Keratinocyte (primary cell): Measurements from ENCODE around the gene ANKRD60. TPM values are rescaled to one million over a fixed set of nuclear protein-coding genes. Genes with fewer than 3 reads are reported as not detected.

ENCODE experiments used
- DNase-seq: peaks from one replicate; pipeline ENCODE4 v3.0.0-alpha.2; 2011; ENCODE audit warnings: low read depth, missing footprints, low spot score
- FAIRE-seq: peaks from 2 replicates; lab custom pipeline; 2011; peaks lifted over from hg19 to GRCh38; lab: Jason Lieb, UNC
- H2AFZ ChIP-seq: 2 replicates; pipeline ENCODE4 v1.6.0; 2012; ENCODE audit warnings: low read length, control low read depth, inconsistent platforms; ENCODE audit not compliant: control insufficient read depth
- H3K27ac ChIP-seq: 2 replicates; pipeline ENCODE4 v1.5.1; 2011; ENCODE audit warnings: low read length; ENCODE audit not compliant: control insufficient read depth, insufficient read depth
- H3K27me3 ChIP-seq: 3 replicates; pipeline ENCODE4 v1.6.0; 2011; ENCODE audit warnings: low read length; ENCODE audit not compliant: control insufficient read depth, insufficient read depth; ENCODE audit errors: extremely low read depth
- H3K36me3 ChIP-seq, 2 experiments: 2 replicates in 1 of 2; 3 replicates in 1 of 2; pipeline ENCODE4 v1.5.1; 2011; ENCODE audit warnings: low read length in 2 of 2, mild to moderate bottlenecking in 1 of 2; ENCODE audit not compliant: control insufficient read depth in 2 of 2, insufficient read depth in 2 of 2; ENCODE audit errors: extremely low read depth in 1 of 2
- H3K4me1 ChIP-seq: 3 replicates; pipeline ENCODE4 v1.5.1; 2011; ENCODE audit warnings: low read length; ENCODE audit not compliant: control insufficient read depth, insufficient read depth; ENCODE audit errors: extremely low read depth
- H3K4me2 ChIP-seq: 3 replicates; pipeline ENCODE4 v1.6.0; 2011; ENCODE audit warnings: low read depth, low read length; ENCODE audit not compliant: control insufficient read depth, insufficient read depth; ENCODE audit errors: extremely low read depth
- H3K4me3 ChIP-seq, 3 experiments: fragments of 200-600 bp in 1 of 3; sonication (generic) in 1 of 3; 2 replicates in 2 of 3; 3 replicates in 1 of 3; pipeline ENCODE4 v1.5.1; 2011 to 2016; ENCODE audit warnings: low read length in 3 of 3, mild to moderate bottlenecking in 3 of 3, control low read depth in 2 of 3, inconsistent platforms in 1 of 3, low read depth in 1 of 3, mixed read lengths in 1 of 3, mixed run types in 1 of 3, moderate library complexity in 1 of 3; ENCODE audit not compliant: control insufficient read depth in 2 of 3, insufficient read depth in 2 of 3; ENCODE audit errors: extremely low read depth in 1 of 3
- H3K79me2 ChIP-seq: 2 replicates; pipeline ENCODE4 v1.6.0; 2012; ENCODE audit warnings: low read length; ENCODE audit not compliant: control insufficient read depth, insufficient read depth
- H3K9ac ChIP-seq: 3 replicates; pipeline ENCODE4 v1.6.0; 2011; ENCODE audit warnings: low read length; ENCODE audit not compliant: control insufficient read depth, insufficient read depth; ENCODE audit errors: extremely low read depth
- H3K9me1 ChIP-seq: 3 replicates; pipeline ENCODE4 v1.6.0; 2011; ENCODE audit warnings: low read length; ENCODE audit not compliant: control insufficient read depth, insufficient read depth; ENCODE audit errors: extremely low read depth
- H3K9me3 ChIP-seq: 2 replicates; pipeline ENCODE4 v1.5.1; 2012; ENCODE audit warnings: low read depth, low read length; ENCODE audit not compliant: control insufficient read depth
- H4K20me1 ChIP-seq: 3 replicates; pipeline ENCODE4 v1.6.0; 2011; ENCODE audit warnings: low read length; ENCODE audit not compliant: control insufficient read depth, insufficient read depth; ENCODE audit errors: extremely low read depth
- CTCF ChIP-seq, 3 experiments: IDR thresholded peaks in 1 of 3; conservative IDR thresholded peaks in 1 of 3; optimal IDR thresholded peaks in 1 of 3; 2 replicates in 2 of 3; 3 replicates in 1 of 3; pipeline versions ENCODE3 to v1.5.1; 2011; ENCODE audit warnings: low read length in 3 of 3, mild to moderate bottlenecking in 3 of 3, moderate library complexity in 2 of 3, control low read depth in 1 of 3, inconsistent platforms in 1 of 3; ENCODE audit not compliant: insufficient read depth in 2 of 3; ENCODE audit errors: extremely low read depth in 1 of 3
- EZH2 ChIP-seq: IDR thresholded peaks from one replicate; pipeline ENCODE4 v1.6.1; 2012; ENCODE audit warnings: inconsistent platforms, mild to moderate bottlenecking, low read length, moderate library complexity
- dilution Hi-C: fragments of 300-500 bp; cut with MboI; formaldehyde crosslinking; loops from one replicate; pipeline ENCODE4 v1.7.0; 2020; ENCODE audit warnings: low sequenced_read_pairs; ENCODE audit not compliant: extremely low pct_ligation_motif_present
- polyA plus RNA-seq, 5 experiments: library from polyadenylated mRNA; depleted of rRNA in 3 of 5; stranded (reverse) in 3 of 5; stranded (forward) in 1 of 5; unstranded in 1 of 5; fragments of >200 nt; gene quantifications; 1 replicate in 1 of 5; 2 replicates in 3 of 5; 3 replicates in 1 of 5; pipeline versions ENCODE4 v1.2.1 to v1.2.3, GENCODE V29; 2011 to 2012; ENCODE audit warnings: missing spikeins in 2 of 5, low read depth in 1 of 5, low replicate concordance in 1 of 5

ANKRD60 gene
- polyA plus RNA-seq, 1 donor (not counting 4 experiments of a cell fraction or from before 2014, with no cell fraction given), result not detected

GRCh38 chr20:58174708-58175280, 53.7 kb downstream of the ANKRD60 start:
- FAIRE-seq, result no peak
- Histone ChIP-seq H3K4me1 (no peaks in the 10 kb centered on the region), H3K36me3 (no peaks in the 10 kb centered on the region), H3K27me3 (peaks cover 53% of the 10 kb centered on the region), H3K79me2 (no peaks in the 10 kb centered on the region), H3K4me3 (no peak overlapping the region), H4K20me1 (no peaks in the 10 kb centered on the region), H3K9me3 (no peaks in the 10 kb centered on the region), H3K4me2 (no peak overlapping the region), H3K9ac (no peak overlapping the region), H2AFZ (no peak overlapping the region), H3K9me1 (no peaks in the 10 kb centered on the region), H3K27ac (no peak overlapping the region)
- DNase-seq, result no peak
- dilution Hi-C loops, result loop anchor here (25.0 kb wide), 1 partner anchor 562 kb away; the partner anchor contains the start of gene ZBP1
- TF ChIP-seq CTCF (optimal IDR thresholded peaks at IDR 0.05 in 1 of 3, IDR thresholded peaks at IDR 0.05 in 1 of 3, conservative IDR thresholded peaks at IDR 0.05 in 1 of 3; ENCODE audit: extremely low read depth in 1 of 3, insufficient read depth in 2 of 3, low read length in 3 of 3), result no peak
- TF ChIP-seq EZH2, result no peak

DNA sequence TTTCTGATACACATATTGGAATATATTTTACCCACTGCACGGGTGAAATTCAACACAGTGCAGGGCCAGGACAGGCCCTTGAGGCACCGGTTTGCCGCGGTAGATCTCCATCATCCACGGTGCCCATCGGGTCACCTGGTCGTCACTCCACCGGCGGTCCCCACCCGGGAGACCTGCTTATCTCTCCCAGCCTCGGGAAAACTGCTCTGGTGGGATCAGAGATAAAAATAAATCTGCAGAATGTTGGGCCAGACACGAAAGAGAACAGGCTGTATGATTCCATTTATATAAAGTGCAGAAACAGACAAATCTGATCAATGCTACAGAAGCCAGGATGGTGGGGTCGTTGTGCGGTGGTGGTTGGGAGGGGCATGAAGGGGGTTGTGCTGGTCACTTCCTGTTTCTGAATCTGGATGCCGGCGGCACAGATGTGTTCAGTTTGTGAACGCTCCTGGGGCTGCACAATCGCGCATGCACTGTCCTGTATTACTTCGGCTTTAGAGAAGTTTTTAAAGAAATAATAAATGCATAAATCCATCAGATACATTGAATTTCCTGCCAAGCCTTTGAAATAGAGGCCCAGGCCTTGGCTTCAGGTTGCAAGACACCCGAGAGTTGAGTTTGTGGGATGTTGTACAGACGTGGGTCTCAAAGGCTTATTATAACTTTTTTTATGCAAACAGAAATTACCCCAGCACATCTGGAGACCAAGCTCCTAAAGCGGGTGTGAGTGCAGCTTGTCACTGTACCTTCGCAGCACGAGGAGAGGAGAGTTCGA, 54.3 kb downstream of the ANKRD60 start:
- Histone ChIP-seq H3K27ac (no peak overlapping the region), H3K4me2 (no peak overlapping the region)

More for the DNA sequence above, 54.3 kb downstream of the ANKRD60 start:
- peaks cover 54% of the 10 kb centered on the region for H3K27me3 ChIP-seq
- no peaks in the 10 kb centered on the region for H3K9me3 ChIP-seq
- no peak overlapping the region for H3K9ac ChIP-seq
- no peaks in the 10 kb centered on the region for H3K36me3 ChIP-seq
- H4K20me1 ChIP-seq, result no peaks in the 10 kb centered on the region
- DNase-seq, result no peak
- no peak overlapping the region for H3K4me3 ChIP-seq
- H3K79me2 ChIP-seq, result no peaks in the 10 kb centered on the region
- dilution Hi-C loops, result no loop called here
- no peaks in the 10 kb centered on the region for H3K4me1 ChIP-seq
- FAIRE-seq, result no peak
- H3K9me1 ChIP-seq, result no peaks in the 10 kb centered on the region
- TF ChIP-seq CTCF (optimal IDR thresholded peaks at IDR 0.05 in 1 of 3, IDR thresholded peaks at IDR 0.05 in 1 of 3, conservative IDR thresholded peaks at IDR 0.05 in 1 of 3; ENCODE audit: extremely low read depth in 1 of 3, insufficient read depth in 2 of 3, low read length in 3 of 3) (no peak), EZH2 (no peak)
- no peak overlapping the region for H2AFZ ChIP-seq
